OCI-LY1 (cell line): ENCODE measurements around the gene HLA-A.

Source experiments
- EZH2 ChIP-seq: fragments of 200-600 bp; sonication (generic), shearing (Covaris generic); IDR thresholded peaks from 2 replicates; pipeline ENCODE4 v1.8.0; 2017; ENCODE audit warnings: borderline replicate concordance, mixed run types, mild to moderate bottlenecking, antibody characterized with exemption, low read length, moderate library complexity, mixed read lengths
- TF ChIP-seq, protein P1 (sequence below): fragments of 200-600 bp; sonication (generic), shearing (Covaris generic); IDR thresholded peaks from 2 replicates; pipeline ENCODE4 v1.5.1; 2017; ENCODE audit warnings: mild to moderate bottlenecking, antibody characterized with exemption, low read length, moderate library complexity, mixed read lengths

DNA sequence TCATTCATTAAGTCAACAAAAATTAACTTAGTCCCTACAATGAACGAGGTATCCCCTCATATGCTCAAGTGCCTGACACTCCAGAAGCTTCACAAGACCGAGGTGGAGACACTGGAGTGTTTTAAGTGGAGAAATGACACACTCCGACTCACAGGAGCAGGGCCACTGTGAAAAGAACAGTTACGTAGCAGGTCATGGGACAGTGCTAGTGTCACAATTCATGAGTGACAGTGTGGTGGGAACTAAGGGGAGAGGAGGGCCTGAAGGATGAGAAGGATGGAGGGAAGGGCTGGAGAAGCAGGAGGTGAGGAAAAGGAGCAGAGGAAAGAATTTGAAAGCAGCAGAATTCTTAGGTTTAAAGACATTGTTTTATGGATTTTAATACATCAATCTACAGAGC lies 1.3 kb upstream of the HLA-A start:
- TF ChIP-seq, protein P1, sequence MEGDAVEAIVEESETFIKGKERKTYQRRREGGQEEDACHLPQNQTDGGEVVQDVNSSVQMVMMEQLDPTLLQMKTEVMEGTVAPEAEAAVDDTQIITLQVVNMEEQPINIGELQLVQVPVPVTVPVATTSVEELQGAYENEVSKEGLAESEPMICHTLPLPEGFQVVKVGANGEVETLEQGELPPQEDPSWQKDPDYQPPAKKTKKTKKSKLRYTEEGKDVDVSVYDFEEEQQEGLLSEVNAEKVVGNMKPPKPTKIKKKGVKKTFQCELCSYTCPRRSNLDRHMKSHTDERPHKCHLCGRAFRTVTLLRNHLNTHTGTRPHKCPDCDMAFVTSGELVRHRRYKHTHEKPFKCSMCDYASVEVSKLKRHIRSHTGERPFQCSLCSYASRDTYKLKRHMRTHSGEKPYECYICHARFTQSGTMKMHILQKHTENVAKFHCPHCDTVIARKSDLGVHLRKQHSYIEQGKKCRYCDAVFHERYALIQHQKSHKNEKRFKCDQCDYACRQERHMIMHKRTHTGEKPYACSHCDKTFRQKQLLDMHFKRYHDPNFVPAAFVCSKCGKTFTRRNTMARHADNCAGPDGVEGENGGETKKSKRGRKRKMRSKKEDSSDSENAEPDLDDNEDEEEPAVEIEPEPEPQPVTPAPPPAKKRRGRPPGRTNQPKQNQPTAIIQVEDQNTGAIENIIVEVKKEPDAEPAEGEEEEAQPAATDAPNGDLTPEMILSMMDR: no peak
- TF ChIP-seq EZH2: no peak
